GM12865 (cell line): ENCODE results near the gene SPTSSB.

Experiments used
- DNase-seq: peaks from one replicate; pipeline ENCODE4 v3.0.0; 2010; ENCODE audit warnings: low read depth
- H3K4me3 ChIP-seq: 2 replicates; pipeline ENCODE4 v1.5.1; 2011; ENCODE audit warnings: mild to moderate bottlenecking, low read depth, low read length, control low read depth
- TF ChIP-seq, protein P1 (sequence below): IDR thresholded peaks from 2 replicates; pipeline ENCODE4 v1.5.1; 2011; ENCODE audit warnings: low read length, control low read depth, low read depth, inconsistent platforms; ENCODE audit not compliant: insufficient read depth; ENCODE audit errors: missing control alignments

The SPTSSB gene

DNA sequence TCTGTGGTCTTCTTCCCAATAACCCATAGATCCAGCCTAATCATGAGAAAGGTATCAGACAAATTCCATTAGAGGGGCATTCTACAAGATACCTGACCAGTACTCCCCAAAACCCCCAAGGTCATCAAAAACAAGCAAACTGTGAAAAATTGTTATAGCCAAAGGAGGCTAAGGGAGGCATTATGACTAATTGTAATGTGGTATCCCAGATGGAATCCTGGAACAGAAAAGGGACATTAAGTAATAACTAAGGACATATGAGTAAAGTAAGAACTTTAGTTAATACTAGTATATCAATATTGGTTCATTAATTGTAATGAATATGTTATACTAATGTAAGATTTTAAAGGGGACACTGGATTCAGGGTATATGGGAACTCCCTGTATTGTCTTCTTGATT lies 20.4 kb downstream of the SPTSSB start:
- DNase-seq: no peak
- no peak overlapping the region for H3K4me3 ChIP-seq
- TF ChIP-seq, protein P1, sequence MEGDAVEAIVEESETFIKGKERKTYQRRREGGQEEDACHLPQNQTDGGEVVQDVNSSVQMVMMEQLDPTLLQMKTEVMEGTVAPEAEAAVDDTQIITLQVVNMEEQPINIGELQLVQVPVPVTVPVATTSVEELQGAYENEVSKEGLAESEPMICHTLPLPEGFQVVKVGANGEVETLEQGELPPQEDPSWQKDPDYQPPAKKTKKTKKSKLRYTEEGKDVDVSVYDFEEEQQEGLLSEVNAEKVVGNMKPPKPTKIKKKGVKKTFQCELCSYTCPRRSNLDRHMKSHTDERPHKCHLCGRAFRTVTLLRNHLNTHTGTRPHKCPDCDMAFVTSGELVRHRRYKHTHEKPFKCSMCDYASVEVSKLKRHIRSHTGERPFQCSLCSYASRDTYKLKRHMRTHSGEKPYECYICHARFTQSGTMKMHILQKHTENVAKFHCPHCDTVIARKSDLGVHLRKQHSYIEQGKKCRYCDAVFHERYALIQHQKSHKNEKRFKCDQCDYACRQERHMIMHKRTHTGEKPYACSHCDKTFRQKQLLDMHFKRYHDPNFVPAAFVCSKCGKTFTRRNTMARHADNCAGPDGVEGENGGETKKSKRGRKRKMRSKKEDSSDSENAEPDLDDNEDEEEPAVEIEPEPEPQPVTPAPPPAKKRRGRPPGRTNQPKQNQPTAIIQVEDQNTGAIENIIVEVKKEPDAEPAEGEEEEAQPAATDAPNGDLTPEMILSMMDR: no peak

DNA sequence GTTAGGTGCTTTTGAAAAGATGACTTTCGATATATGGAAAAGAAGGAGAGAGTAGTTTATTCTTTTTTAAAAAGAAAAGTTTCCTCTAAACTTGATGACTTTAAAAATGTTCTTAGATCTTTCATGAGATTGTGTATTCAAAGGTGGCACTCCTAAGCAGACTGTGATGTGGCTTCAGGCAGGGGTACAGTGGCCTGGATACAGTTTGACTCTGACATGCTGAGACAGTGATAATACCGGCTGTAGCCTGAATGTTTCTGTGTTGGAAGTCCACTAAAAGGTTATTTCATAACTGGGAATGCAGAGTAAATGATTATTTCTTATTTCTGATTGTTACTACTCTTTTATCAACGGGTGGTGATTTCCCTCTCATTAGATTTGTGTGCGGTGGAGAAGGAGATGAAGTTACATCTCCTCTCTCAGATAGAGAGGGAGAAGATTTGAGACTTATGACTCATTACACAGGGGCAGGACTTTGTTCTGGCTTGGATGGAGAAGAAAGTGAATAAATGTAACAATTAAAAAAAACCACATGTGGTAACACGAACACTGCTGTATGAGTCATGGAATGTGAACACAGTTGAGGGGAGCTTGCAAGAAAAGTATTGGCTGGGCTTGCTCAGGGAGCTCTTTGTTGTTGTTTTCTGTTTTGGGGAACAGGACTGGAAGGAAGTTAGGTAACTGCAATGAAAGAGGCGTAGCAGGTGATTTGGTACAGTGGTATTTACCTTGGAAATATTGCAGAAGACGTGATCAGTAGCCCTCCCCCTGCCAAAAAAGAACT lies 21.6 kb downstream of the SPTSSB start:
- TF ChIP-seq, protein P1: no peak
- H3K4me3 ChIP-seq: no peak overlapping the region
- peak; percentile 13 for DNase-seq

DNA sequence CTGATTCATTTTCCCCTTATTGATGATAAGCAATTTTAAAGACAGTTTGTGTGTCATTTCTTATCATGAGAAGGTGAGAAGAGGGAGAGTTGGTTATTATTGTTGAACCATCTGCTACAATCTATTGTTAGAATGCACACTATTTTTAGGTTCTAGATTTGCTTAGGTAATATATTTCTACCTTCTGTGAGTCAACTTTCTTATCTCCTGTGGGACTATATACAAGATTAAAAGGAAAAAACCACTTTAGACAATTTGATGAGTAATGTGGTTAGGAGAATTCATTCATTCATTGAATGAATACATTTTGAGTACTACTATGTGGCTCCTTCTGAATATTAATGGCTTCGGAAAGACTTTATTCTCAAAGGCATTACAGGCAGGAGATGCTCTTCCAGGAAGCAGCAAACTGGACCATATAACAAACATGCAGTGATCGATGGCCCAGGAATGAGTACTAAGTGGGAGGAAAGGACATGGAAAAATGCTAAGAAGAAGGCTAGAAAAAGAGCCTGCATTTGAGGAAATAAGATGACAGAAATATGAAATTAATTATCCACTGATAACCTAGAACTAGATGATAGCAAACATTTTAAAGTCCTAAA lies 22.4 kb downstream of the SPTSSB start:
- no peak for DNase-seq
- TF ChIP-seq, protein P1: no peak
- H3K4me3 ChIP-seq: no peak overlapping the region

DNA sequence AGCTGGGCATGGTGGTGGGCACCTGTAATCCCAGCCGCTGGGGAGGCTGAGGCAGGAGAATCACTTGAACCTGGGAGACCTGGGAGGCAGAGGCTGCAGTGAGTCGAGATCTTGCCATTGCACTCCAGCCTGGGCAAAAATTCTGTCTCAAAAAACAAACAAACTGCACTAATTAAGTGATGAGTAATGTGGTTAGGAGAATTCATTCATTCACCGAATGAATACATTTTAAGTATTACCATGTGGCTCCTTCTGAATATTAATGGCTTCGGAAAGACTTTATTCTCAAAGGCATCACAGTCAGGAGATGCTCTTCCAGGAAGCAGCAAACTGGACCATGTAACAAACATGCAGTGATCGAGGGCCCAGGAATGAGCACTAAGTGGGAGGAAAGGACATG lies 23.6 kb downstream of the SPTSSB start:
- H3K4me3 ChIP-seq: no peak overlapping the region
- TF ChIP-seq, protein P1: no peak
- no peak for DNase-seq

DNA sequence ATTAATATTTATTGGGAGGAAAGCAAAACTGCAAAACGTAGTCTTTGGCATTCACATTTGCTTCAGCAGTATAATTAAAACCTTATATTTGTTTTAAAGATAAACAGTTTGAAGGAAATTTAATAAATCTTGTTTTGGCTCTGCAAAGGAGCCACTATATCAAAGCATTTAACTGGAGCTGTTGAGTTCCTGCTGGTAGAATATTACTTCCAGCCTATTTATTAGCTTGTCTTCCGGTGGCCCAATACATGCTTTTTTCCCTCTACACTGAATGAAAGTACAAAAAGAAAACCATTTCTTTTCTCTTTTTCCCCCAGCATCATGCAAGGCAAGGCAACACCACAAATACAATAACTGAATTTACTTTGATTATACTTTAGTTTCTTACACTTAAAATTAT lies 26.3 kb downstream of the SPTSSB start:
- no peak for DNase-seq
- no peak overlapping the region for H3K4me3 ChIP-seq
- TF ChIP-seq, protein P1: no peak

DNA sequence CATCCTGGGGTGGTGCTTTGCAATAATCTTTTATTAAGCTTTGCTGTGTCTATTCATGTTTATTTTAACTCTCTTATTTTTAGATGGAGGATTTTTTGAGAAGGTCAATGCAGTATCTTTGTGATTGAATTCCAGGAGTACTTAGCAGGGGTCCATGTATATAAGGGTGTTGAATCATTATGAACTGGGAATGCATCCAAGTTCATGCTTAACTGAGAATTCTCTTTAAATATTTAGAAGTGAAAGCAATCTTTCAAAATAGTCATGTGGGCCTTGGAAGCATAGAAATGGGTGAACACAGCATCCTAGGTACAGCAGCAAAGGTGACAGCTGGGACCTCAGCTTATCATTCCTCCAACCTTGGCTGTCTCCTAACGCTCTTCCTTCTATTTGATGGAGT lies 27.3 kb downstream of the SPTSSB start:
- TF ChIP-seq, protein P1: no peak

DNA sequence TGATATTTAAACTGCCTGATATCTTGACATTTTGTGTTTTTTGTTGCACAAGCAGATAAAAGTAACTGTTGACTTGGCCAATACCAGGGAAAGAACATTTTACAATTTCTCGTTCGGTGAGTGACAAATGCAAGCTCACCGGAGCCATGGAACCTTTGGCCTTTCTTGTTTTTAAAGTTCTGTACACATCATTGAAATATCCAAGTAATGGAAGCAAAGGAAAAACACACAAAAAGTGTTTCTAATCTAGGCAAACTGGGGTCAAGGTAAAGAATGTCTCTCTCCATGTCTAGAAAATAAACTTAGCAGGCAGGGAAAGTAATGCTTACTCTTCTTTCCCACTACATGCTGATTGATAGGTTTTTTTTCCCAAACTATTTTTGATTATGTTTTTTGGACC lies 27.8 kb downstream of the SPTSSB start:
- TF ChIP-seq, protein P1: no peak
- DNase-seq: no peak
- H3K4me3 ChIP-seq: no peak overlapping the region

More for the DNA sequence above, 27.3 kb downstream of the SPTSSB start:
- no peak overlapping the region for H3K4me3 ChIP-seq
- no peak for DNase-seq
